Measurements from ENCODE around the gene SLC26A5.

SLC26A5 gene

DNA sequence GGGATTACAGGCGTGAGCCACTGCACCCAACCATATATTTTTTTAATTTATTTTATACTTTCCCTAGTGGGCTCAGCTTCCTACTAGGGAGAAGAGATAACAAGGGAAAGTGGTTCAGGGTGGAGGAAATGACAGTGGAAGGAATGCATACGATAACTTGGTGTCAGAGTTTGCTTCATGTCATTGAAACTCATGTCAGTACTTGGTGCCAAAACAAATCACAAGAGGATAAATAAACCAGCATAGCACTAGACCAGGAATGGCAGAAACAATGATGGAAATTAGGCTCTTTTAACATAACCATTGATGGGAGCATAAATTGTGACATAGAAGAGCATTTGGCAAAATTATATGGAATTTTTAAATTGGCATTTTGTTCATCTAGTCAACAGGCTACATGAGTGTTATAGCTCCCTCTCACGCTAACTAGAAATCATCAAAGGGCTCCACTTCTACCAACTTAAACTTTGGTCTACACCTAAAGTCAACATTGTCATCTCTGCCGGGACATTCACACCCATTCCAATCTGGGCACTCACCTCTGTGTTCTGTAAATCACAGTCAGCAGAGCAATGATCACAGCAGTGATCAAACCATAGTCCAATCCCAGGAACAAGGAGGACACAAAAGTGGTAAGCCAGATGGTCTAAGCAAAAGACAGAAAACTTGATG is 57.4 kb downstream of the SLC26A5 start:
- no peaks in the 10 kb centered on the region for H3K4me1 ChIP-seq (ENCODE audit: insufficient read depth, low read length)
- no peak overlapping the region for H2AFZ ChIP-seq (ENCODE audit: low read depth, low read length)
- H4K20me1 ChIP-seq (ENCODE audit: insufficient read depth, low read length): no peaks in the 10 kb centered on the region
- no peak overlapping the region for H3K4me2 ChIP-seq (ENCODE audit: insufficient read depth, low read length)
- no peaks in the 10 kb centered on the region for H3K9me3 ChIP-seq (ENCODE audit: insufficient read depth, low read length, severe bottlenecking)
- no peaks in the 10 kb centered on the region for H3K79me2 ChIP-seq (ENCODE audit: insufficient read depth, low read length)
- TF ChIP-seq EZH2 (IDR thresholded peaks at IDR 0.05; ENCODE audit: borderline replicate concordance, low read depth, low read length, severe bottlenecking): no peak
- TF ChIP-seq, protein P1, sequence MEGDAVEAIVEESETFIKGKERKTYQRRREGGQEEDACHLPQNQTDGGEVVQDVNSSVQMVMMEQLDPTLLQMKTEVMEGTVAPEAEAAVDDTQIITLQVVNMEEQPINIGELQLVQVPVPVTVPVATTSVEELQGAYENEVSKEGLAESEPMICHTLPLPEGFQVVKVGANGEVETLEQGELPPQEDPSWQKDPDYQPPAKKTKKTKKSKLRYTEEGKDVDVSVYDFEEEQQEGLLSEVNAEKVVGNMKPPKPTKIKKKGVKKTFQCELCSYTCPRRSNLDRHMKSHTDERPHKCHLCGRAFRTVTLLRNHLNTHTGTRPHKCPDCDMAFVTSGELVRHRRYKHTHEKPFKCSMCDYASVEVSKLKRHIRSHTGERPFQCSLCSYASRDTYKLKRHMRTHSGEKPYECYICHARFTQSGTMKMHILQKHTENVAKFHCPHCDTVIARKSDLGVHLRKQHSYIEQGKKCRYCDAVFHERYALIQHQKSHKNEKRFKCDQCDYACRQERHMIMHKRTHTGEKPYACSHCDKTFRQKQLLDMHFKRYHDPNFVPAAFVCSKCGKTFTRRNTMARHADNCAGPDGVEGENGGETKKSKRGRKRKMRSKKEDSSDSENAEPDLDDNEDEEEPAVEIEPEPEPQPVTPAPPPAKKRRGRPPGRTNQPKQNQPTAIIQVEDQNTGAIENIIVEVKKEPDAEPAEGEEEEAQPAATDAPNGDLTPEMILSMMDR (IDR thresholded peaks at IDR 0.05; ENCODE audit: borderline replicate concordance, extremely low read depth, low read length, poor library complexity, severe bottlenecking): no peak
- ATAC-seq (ENCODE audit: insufficient read depth, low read depth): no peak
- no peak overlapping the region for H3K4me3 ChIP-seq (ENCODE audit: low read depth in 1 of 2, low read length in 2 of 2)
- H3K27ac ChIP-seq (ENCODE audit: low read length): no peak overlapping the region
- no peak for DNase-seq
- H3K9ac ChIP-seq (ENCODE audit: low read depth, low read length): no peak overlapping the region
- H3K36me3 ChIP-seq (ENCODE audit: insufficient read depth, low read length): no peaks in the 10 kb centered on the region
- H3K27me3 ChIP-seq (ENCODE audit: insufficient read depth, low read length, poor library complexity): peaks cover 10% of the 10 kb centered on the region

DNA sequence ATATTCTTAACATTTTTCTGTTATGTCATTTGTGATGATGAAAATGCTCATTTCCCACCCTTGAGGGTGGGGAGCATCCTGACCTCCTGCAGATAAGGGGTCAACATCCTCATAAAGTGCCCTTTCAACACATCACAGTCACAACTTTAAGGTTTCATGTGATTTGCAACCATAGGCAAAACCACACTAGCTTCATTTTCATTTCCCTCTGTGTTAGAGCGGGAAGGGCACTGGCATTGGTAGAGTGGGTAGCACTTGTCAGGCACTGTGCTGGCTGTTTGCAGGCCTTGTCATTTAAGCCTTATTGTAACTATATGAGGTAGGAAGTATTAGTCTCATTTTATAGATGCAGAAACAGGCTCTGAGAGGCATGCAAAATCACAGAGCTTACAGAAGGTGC is 58.8 kb downstream of the SLC26A5 start:
- no peaks in the 10 kb centered on the region for H3K4me1 ChIP-seq (ENCODE audit: insufficient read depth, low read length)
- no peaks in the 10 kb centered on the region for H4K20me1 ChIP-seq (ENCODE audit: insufficient read depth, low read length)
- no peak for ATAC-seq (ENCODE audit: insufficient read depth, low read depth)
- TF ChIP-seq EZH2 (IDR thresholded peaks at IDR 0.05; ENCODE audit: borderline replicate concordance, low read depth, low read length, severe bottlenecking): no peak
- TF ChIP-seq, protein P1 (IDR thresholded peaks at IDR 0.05; ENCODE audit: borderline replicate concordance, extremely low read depth, low read length, poor library complexity, severe bottlenecking): no peak
- peaks cover 10% of the 10 kb centered on the region for H3K27me3 ChIP-seq (ENCODE audit: insufficient read depth, low read length, poor library complexity)
- DNase-seq: no peak
- no peak overlapping the region for H3K27ac ChIP-seq (ENCODE audit: low read length)
- H2AFZ ChIP-seq (ENCODE audit: low read depth, low read length): no peak overlapping the region
- H3K79me2 ChIP-seq (ENCODE audit: insufficient read depth, low read length): no peaks in the 10 kb centered on the region
- no peak overlapping the region for H3K4me2 ChIP-seq (ENCODE audit: insufficient read depth, low read length)
- H3K36me3 ChIP-seq (ENCODE audit: insufficient read depth, low read length): no peaks in the 10 kb centered on the region
- no peak overlapping the region for H3K9ac ChIP-seq (ENCODE audit: low read depth, low read length)
- H3K9me3 ChIP-seq (ENCODE audit: insufficient read depth, low read length, severe bottlenecking): no peaks in the 10 kb centered on the region
- H3K4me3 ChIP-seq (ENCODE audit: low read depth in 1 of 2, low read length in 2 of 2): no peak overlapping the region

- Histone ChIP-seq H2AFZ (ENCODE audit: low read depth, low read length) (no peak overlapping the region), H3K79me2 (ENCODE audit: insufficient read depth, low read length) (no peaks in the 10 kb centered on the region), H3K4me1 (ENCODE audit: insufficient read depth, low read length) (no peaks in the 10 kb centered on the region)
Observed at GRCh38 chr7:103382032-103382402, 64.0 kb downstream of the SLC26A5 start.

More at GRCh38 chr7:103382032-103382402, 64.0 kb downstream of the SLC26A5 start:
- no peak overlapping the region for H3K4me3 ChIP-seq (ENCODE audit: low read depth in 1 of 2, low read length in 2 of 2)
- no peak overlapping the region for H3K4me2 ChIP-seq (ENCODE audit: insufficient read depth, low read length)
- TF ChIP-seq EZH2 (IDR thresholded peaks at IDR 0.05; ENCODE audit: borderline replicate concordance, low read depth, low read length, severe bottlenecking): no peak
- TF ChIP-seq, protein P1 (IDR thresholded peaks at IDR 0.05; ENCODE audit: borderline replicate concordance, extremely low read depth, low read length, poor library complexity, severe bottlenecking): no peak
- H3K9ac ChIP-seq (ENCODE audit: low read depth, low read length): no peak overlapping the region
- H3K27ac ChIP-seq (ENCODE audit: low read length): no peak overlapping the region
- no peak for ATAC-seq (ENCODE audit: insufficient read depth, low read depth)
- DNase-seq: no peak
- H3K9me3 ChIP-seq (ENCODE audit: insufficient read depth, low read length, severe bottlenecking): no peaks in the 10 kb centered on the region
- H4K20me1 ChIP-seq (ENCODE audit: insufficient read depth, low read length): no peaks in the 10 kb centered on the region
- no peaks in the 10 kb centered on the region for H3K36me3 ChIP-seq (ENCODE audit: insufficient read depth, low read length)
- H3K27me3 ChIP-seq (ENCODE audit: insufficient read depth, low read length, poor library complexity): peaks cover 12% of the 10 kb centered on the region

Measured in DND-41 (cell line).